Activated T-helper 1 cell treated with anti-CD3 and anti-CD28 coated beads, Interleukin-12 subunit alpha, Interleukin-12 subunit beta, Interleukin-2, Interleukin-4 antibody, amounts not matched to agents 30 ng/mL and 10 ng/mL and 1 ng/mL, durations not matched to agents 14 hours and 24 hours and 36 hours (primary cell): ENCODE measurements around the gene CORO2B. TPM values are rescaled to one million over a fixed set of nuclear protein-coding genes. Genes with fewer than 3 reads are reported as not detected.

ENCODE experiments used
- DNase-seq: peaks from one replicate; pipeline ENCODE4 v3.0.0; 2021; ENCODE audit warnings: low spot score
- H3K27ac Mint-ChIP-seq: one replicate; pipeline ENCODE4 v1.8.0; 2021; ENCODE audit warnings: mild to moderate bottlenecking, mixed read lengths
- H3K27me3 Mint-ChIP-seq: one replicate; pipeline ENCODE4 v1.8.0; 2022; ENCODE audit warnings: mild to moderate bottlenecking, moderate library complexity, mixed read lengths; ENCODE audit not compliant: insufficient read depth
- H3K36me3 Mint-ChIP-seq: one replicate; pipeline ENCODE4 v1.8.0; 2021; ENCODE audit warnings: low read depth, mixed read lengths
- H3K4me1 Mint-ChIP-seq: one replicate; pipeline ENCODE4 v1.8.0; 2021; ENCODE audit warnings: low read depth, mixed read lengths
- H3K4me3 Mint-ChIP-seq: one replicate; pipeline ENCODE4 v1.8.0; 2021; ENCODE audit warnings: mild to moderate bottlenecking, moderate library complexity, mixed read lengths
- H3K9me3 Mint-ChIP-seq: one replicate; pipeline ENCODE4 v1.8.0; 2021; ENCODE audit warnings: mixed read lengths
- intact Hi-C: fragments of 100-400 bp; cut with micrococcal nuclease; formaldehyde crosslinking; loops from one replicate; pipeline ENCODE4 v1.15.1; 2024
- total RNA-seq: library from RNA; stranded (reverse); gene quantifications from 2 replicates; pipeline ENCODE4 v1.2.3, GENCODE V29; 2022

CORO2B gene
- total RNA-seq, 1 donor from 2014 or later: not detected

- no peaks in the 10 kb centered on the region for H3K4me1 Mint-ChIP-seq
- H3K4me3 Mint-ChIP-seq: no peak overlapping the region
- H3K9me3 Mint-ChIP-seq: no peaks in the 10 kb centered on the region
- intact Hi-C loops: loop anchor here (5.0 kb wide), 1 partner anchor 95 kb away; no protein-coding TSS in a partner anchor
- H3K27me3 Mint-ChIP-seq: peaks cover 8% of the 10 kb centered on the region
- H3K27ac Mint-ChIP-seq: no peak overlapping the region
- DNase-seq: no peak
- no peaks in the 10 kb centered on the region for H3K36me3 Mint-ChIP-seq
Measured at GRCh38 chr15:68651916-68652525, 73.2 kb downstream of the CORO2B start.

- Mint-ChIP-seq H3K4me1 (no peaks in the 10 kb centered on the region), H3K4me3 (no peak overlapping the region), H3K9me3 (no peaks in the 10 kb centered on the region), H3K36me3 (no peaks in the 10 kb centered on the region), H3K27me3 (peaks cover 8% of the 10 kb centered on the region), H3K27ac (no peak overlapping the region)
- intact Hi-C loops: loop anchor here (5.0 kb wide), 1 partner anchor 96 kb away; no protein-coding TSS in a partner anchor
- no peak for DNase-seq
Measured at GRCh38 chr15:68653031-68653635, 74.3 kb downstream of the CORO2B start.

GRCh38 chr15:68653801-68654200 is 75.0 kb downstream of the CORO2B start:
- intact Hi-C loops: loop anchor here (5.0 kb wide), 1 partner anchor 96 kb away; no protein-coding TSS in a partner anchor
- Mint-ChIP-seq H3K9me3 (no peaks in the 10 kb centered on the region), H3K27ac (no peak overlapping the region), H3K36me3 (no peaks in the 10 kb centered on the region), H3K27me3 (peaks cover 8% of the 10 kb centered on the region), H3K4me3 (no peak overlapping the region), H3K4me1 (no peaks in the 10 kb centered on the region)
- no peak for DNase-seq

- intact Hi-C loops: loop anchor here (5.0 kb wide), 1 partner anchor 98 kb away; no protein-coding TSS in a partner anchor
- no peaks in the 10 kb centered on the region for H3K9me3 Mint-ChIP-seq
- H3K4me3 Mint-ChIP-seq: no peak overlapping the region
- H3K27me3 Mint-ChIP-seq: peaks cover 8% of the 10 kb centered on the region
- H3K27ac Mint-ChIP-seq: no peak overlapping the region
- no peaks in the 10 kb centered on the region for H3K36me3 Mint-ChIP-seq
- no peaks in the 10 kb centered on the region for H3K4me1 Mint-ChIP-seq
- DNase-seq: no peak
Measured at GRCh38 chr15:68654786-68655560, 76.2 kb downstream of the CORO2B start.

- intact Hi-C loops: no loop called here
- Mint-ChIP-seq H3K4me3 (no peak overlapping the region), H3K4me1 (no peaks in the 10 kb centered on the region), H3K27ac (no peak overlapping the region), H3K9me3 (no peaks in the 10 kb centered on the region), H3K27me3 (peaks cover 8% of the 10 kb centered on the region), H3K36me3 (no peaks in the 10 kb centered on the region)
- DNase-seq: no peak
Measured at GRCh38 chr15:68655686-68656437, 77.1 kb downstream of the CORO2B start.

- H3K4me3 Mint-ChIP-seq: no peak overlapping the region
- H3K27me3 Mint-ChIP-seq: peaks cover 7% of the 10 kb centered on the region
- DNase-seq: no peak
- H3K27ac Mint-ChIP-seq: no peak overlapping the region
- H3K4me1 Mint-ChIP-seq: no peaks in the 10 kb centered on the region
- no peaks in the 10 kb centered on the region for H3K9me3 Mint-ChIP-seq
- intact Hi-C loops: no loop called here
- no peaks in the 10 kb centered on the region for H3K36me3 Mint-ChIP-seq
Measured at GRCh38 chr15:68656438-68656739, 77.6 kb downstream of the CORO2B start.

GRCh38 chr15:68658151-68658550 is 79.4 kb downstream of the CORO2B start:
- Mint-ChIP-seq H3K4me3 (no peak overlapping the region), H3K4me1 (no peaks in the 10 kb centered on the region), H3K27me3 (peaks cover 14% of the 10 kb centered on the region), H3K27ac (no peak overlapping the region), H3K36me3 (no peaks in the 10 kb centered on the region), H3K9me3 (no peaks in the 10 kb centered on the region)
- intact Hi-C loops: no loop called here
- no peak for DNase-seq

- Mint-ChIP-seq H3K36me3 (no peaks in the 10 kb centered on the region), H3K27me3 (peaks cover 17% of the 10 kb centered on the region), H3K9me3 (no peaks in the 10 kb centered on the region), H3K27ac (no peak overlapping the region), H3K4me3 (no peak overlapping the region), H3K4me1 (no peaks in the 10 kb centered on the region)
- intact Hi-C loops: no loop called here
- no peak for DNase-seq
Measured at GRCh38 chr15:68658641-68659358, 80.0 kb downstream of the CORO2B start.

GRCh38 chr15:68663526-68663925 is 84.7 kb downstream of the CORO2B start:
- Mint-ChIP-seq H3K27me3 (peaks cover 19% of the 10 kb centered on the region), H3K4me1 (no peaks in the 10 kb centered on the region), H3K4me3 (no peak overlapping the region), H3K36me3 (no peaks in the 10 kb centered on the region), H3K9me3 (no peaks in the 10 kb centered on the region), H3K27ac (no peak overlapping the region)
- DNase-seq: no peak
- intact Hi-C loops: no loop called here

GRCh38 chr15:68666120-68666811 is 87.5 kb downstream of the CORO2B start:
- peaks cover 22% of the 10 kb centered on the region for H3K27me3 Mint-ChIP-seq
- H3K4me3 Mint-ChIP-seq: no peak overlapping the region
- H3K27ac Mint-ChIP-seq: no peak overlapping the region
- H3K4me1 Mint-ChIP-seq: no peaks in the 10 kb centered on the region
- no peaks in the 10 kb centered on the region for H3K9me3 Mint-ChIP-seq
- DNase-seq: no peak
- intact Hi-C loops: no loop called here
- no peaks in the 10 kb centered on the region for H3K36me3 Mint-ChIP-seq

GRCh38 chr15:68666812-68667450 is 88.1 kb downstream of the CORO2B start:
- no peak for DNase-seq
- no peak overlapping the region for H3K4me3 Mint-ChIP-seq
- H3K4me1 Mint-ChIP-seq: no peaks in the 10 kb centered on the region
- H3K9me3 Mint-ChIP-seq: no peaks in the 10 kb centered on the region
- peaks cover 25% of the 10 kb centered on the region for H3K27me3 Mint-ChIP-seq
- intact Hi-C loops: no loop called here
- no peak overlapping the region for H3K27ac Mint-ChIP-seq
- no peaks in the 10 kb centered on the region for H3K36me3 Mint-ChIP-seq
